NT2/D1 (cell line): Measurements from ENCODE around the gene DALRD3.

Experiments used
- DNase-seq: peaks from one replicate; pipeline ENCODE4 v3.0.0-alpha.2; 2011; ENCODE audit warnings: low read depth, low spot score
- H3K27me3 ChIP-seq: 2 replicates; pipeline ENCODE4 v1.6.0; 2011; ENCODE audit warnings: mild to moderate bottlenecking; ENCODE audit not compliant: insufficient read length, insufficient read depth
- H3K36me3 ChIP-seq: 2 replicates; pipeline ENCODE4 v1.6.1; 2011; ENCODE audit warnings: mild to moderate bottlenecking, low read length, mixed read lengths; ENCODE audit not compliant: insufficient read depth, insufficient read length
- H3K4me1 ChIP-seq: 2 replicates; pipeline ENCODE4 v1.5.1; 2011; ENCODE audit not compliant: insufficient read depth, insufficient read length
- H3K4me3 ChIP-seq: 2 replicates; pipeline ENCODE4 v1.5.1; 2011; ENCODE audit warnings: low read depth; ENCODE audit not compliant: insufficient read length
- H3K9ac ChIP-seq: 2 replicates; pipeline ENCODE4 v1.6.0; 2011; ENCODE audit warnings: low read depth; ENCODE audit not compliant: insufficient read length
- H3K9me3 ChIP-seq: 2 replicates; pipeline ENCODE4 v1.5.1; 2011; ENCODE audit warnings: mild to moderate bottlenecking, low read length; ENCODE audit not compliant: insufficient read depth
- SUZ12 ChIP-seq: IDR thresholded peaks from 2 replicates; pipeline ENCODE4 v1.6.1; 2011; ENCODE audit not compliant: insufficient read length, insufficient read depth; ENCODE audit errors: extremely low read depth
- YY1 ChIP-seq: IDR thresholded peaks from 2 replicates; pipeline ENCODE4 v1.6.1; 2011; ENCODE audit not compliant: insufficient read length, insufficient read depth
- ZNF274 ChIP-seq: IDR thresholded peaks from 2 replicates; pipeline ENCODE4 v1.6.1; 2011; ENCODE audit warnings: mild to moderate bottlenecking, low read depth, low read length

Gene DALRD3

DNA sequence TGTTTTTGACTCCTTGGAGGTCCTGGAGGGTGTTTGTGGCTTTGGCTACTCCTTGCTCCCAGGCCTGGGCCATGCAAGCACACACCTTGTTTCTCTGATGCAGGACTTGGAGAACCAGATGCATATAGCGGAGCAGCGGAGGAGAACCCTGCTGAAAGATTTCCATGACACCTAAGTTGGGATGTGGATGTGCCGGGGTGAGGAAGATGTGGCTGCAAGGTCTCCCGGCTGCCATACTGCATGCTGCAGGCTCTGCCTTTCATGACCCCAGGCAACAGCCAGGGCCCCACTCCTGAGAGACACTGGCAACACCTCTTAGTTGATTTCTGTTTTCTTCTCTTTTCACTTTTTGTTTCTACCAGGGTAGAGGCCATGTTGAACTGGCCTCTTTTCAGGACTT, 35.3 kb downstream of the DALRD3 start:
- no peaks in the 10 kb centered on the region for H3K9me3 ChIP-seq
- DNase-seq, result no peak
- TF ChIP-seq SUZ12 (no peak), YY1 (no peak), ZNF274 (no peak)
- peaks cover 2% of the 10 kb centered on the region for H3K4me1 ChIP-seq
- no peaks in the 10 kb centered on the region for H3K27me3 ChIP-seq
- peaks cover 75% of the 10 kb centered on the region for H3K36me3 ChIP-seq
- H3K4me3 ChIP-seq, result no peak overlapping the region
- H3K9ac ChIP-seq, result no peak overlapping the region

DNA sequence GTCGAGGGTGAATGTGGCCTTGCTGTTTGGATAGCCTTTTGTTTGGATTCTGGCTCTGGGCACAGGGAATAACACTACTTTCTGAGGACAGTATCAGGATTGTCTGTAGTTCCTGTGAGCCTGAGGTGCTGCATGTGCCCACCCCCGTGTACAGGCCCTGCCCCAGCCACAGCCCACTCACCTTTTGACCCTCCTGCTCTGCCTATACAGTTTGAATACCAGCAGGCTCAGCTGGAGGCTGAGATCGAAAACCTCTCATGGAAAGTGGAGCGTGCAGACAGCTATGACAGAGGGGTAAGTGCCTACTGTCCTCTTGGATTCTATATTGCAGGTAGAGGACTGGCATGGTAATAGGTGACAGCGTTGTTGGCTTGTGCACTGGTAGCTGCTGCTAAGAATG, 35.7 kb downstream of the DALRD3 start:
- no peak for TF ChIP-seq SUZ12
- no peak for TF ChIP-seq ZNF274
- TF ChIP-seq YY1, result no peak
- Histone ChIP-seq H3K4me1 (peaks cover 2% of the 10 kb centered on the region), H3K4me3 (no peak overlapping the region), H3K36me3 (peaks cover 79% of the 10 kb centered on the region), H3K27me3 (no peaks in the 10 kb centered on the region), H3K9ac (no peak overlapping the region), H3K9me3 (no peaks in the 10 kb centered on the region)
- no peak for DNase-seq

DNA sequence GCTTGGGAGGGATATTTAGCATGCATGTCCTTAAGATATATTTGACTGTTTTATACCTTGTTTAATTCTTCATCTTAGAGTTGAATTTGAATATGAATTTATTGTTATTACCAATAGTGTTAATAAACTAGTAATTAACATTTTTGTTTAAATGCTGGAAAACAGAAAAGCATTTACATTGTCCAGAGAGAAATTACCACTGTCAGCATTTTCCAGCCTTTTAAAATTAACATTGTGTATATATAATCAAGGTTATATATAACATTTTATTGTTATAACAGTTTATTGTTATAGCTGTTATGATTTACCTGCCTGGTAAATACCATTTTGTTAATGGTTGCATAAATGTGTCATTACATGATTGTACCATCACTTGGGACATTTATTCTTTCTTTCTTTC, 36.4 kb downstream of the DALRD3 start:
- Histone ChIP-seq H3K27me3 (no peaks in the 10 kb centered on the region), H3K9me3 (no peaks in the 10 kb centered on the region), H3K9ac (no peak overlapping the region), H3K4me3 (no peak overlapping the region), H3K36me3 (peaks cover 82% of the 10 kb centered on the region), H3K4me1 (peaks cover 2% of the 10 kb centered on the region)
- DNase-seq, result no peak
- TF ChIP-seq YY1 (no peak), SUZ12 (no peak), ZNF274 (no peak)

DNA sequence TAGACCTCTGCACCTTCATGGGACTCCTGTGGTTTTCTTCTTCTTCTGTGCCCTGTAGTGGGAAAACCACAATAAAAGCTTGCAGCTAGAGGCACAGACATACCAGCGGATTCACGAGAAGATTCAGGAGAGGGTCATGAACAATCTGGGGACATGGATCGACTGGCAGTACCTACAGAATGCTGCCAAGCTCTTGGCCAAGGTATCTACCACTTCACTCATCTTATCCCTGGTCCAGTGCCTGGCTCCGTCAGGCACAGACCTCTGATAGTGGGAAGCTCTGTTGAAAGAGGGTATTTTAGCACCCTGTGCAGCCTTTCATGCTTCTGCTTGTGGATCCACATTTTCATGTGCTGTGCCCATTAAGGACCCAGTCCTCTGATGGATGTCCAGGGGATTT, 38.1 kb downstream of the DALRD3 start:
- no peaks in the 10 kb centered on the region for H3K9me3 ChIP-seq
- no peak for DNase-seq
- H3K4me1 ChIP-seq, result peaks cover 2% of the 10 kb centered on the region
- H3K36me3 ChIP-seq, result peaks cover 85% of the 10 kb centered on the region
- no peak for TF ChIP-seq SUZ12
- TF ChIP-seq YY1, result no peak
- TF ChIP-seq ZNF274, result no peak
- no peaks in the 10 kb centered on the region for H3K27me3 ChIP-seq
- H3K4me3 ChIP-seq, result no peak overlapping the region
- H3K9ac ChIP-seq, result no peak overlapping the region

DNA sequence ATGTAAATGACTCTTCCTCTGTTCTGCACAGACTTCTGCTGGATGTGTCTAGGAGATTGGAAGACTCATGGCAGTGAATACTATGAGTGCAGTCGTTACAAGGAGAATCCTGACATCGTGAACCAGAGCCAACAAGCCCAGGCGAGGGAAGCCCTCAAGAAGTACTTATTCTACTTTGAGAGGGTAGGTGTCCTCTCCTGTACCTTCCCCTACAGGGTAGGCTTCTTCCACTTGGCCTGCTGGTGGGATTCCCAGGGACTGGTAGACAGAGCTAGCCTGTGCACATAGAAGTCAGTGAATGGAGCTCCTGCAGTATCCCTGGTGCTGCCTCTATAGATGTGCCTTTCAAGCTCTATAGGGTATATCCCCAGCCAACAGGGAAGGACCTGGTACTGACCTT, 38.9 kb downstream of the DALRD3 start:
- Histone ChIP-seq H3K27me3 (no peaks in the 10 kb centered on the region), H3K4me3 (no peak overlapping the region), H3K36me3 (peaks cover 85% of the 10 kb centered on the region), H3K9me3 (no peaks in the 10 kb centered on the region), H3K9ac (no peak overlapping the region), H3K4me1 (peaks cover 2% of the 10 kb centered on the region)
- no peak for TF ChIP-seq YY1
- no peak for TF ChIP-seq SUZ12
- TF ChIP-seq ZNF274, result no peak
- DNase-seq, result no peak

DNA sequence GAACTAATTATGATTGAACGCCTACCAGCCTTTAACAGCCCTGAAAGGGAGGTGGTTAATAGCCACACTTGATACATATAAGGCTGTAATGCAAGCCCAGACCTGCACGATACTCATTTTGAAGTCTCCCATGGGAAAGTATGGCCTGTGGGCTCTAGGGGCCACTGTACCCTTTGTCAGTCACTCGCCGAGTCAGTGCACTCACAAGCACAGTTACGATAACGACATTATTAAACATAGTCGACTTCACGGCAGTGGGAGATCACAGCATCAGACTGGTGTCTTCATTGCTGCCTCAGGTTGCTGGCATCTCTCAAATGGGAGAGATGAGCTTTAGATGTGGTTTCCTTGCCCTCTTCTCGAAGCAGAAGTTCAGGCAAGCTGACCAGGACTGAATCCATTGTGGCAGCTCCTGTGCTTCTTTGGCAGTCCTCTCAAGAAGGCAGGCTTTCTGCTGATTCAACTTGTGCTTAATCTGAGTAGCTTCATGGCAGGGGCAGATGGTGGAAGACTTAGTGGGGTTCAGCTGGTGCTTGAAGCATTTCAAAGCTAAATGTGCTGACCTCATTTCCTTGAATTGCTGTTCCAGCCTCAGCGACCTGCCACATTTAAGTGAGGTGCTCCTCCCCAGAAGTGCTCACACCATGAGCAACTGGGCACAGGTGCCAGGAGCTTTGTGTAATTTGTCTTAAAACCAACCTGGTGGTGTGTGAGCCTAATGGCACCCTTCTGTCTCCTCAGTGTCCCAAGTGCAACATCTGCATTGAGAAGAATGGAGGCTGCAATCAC, 44.1 kb downstream of the DALRD3 start:
- no peaks in the 10 kb centered on the region for H3K27me3 ChIP-seq
- no peak for DNase-seq

DNA sequence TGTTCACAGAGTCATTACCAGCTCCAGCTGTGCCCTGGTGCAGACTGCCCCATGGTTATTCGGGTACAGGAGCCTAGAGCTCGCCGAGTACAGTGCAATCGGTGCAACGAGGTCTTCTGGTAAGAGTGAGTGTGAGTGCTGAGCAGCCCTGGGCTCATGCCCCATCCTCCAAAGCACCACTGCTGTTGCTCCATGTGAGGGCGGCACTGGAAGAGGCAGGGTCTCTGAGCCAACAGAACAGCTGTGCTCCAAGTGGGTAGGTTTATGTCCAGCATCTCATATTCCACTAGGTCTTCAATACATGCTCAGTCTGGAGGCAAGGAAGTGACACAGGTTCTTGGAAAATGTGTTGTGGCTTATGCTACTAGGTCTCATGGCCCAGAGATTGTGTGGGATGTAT, 47.8 kb downstream of the DALRD3 start:
- Histone ChIP-seq H3K9ac (no peak overlapping the region), H3K36me3 (peaks cover 94% of the 10 kb centered on the region), H3K27me3 (no peaks in the 10 kb centered on the region), H3K4me3 (no peak overlapping the region), H3K9me3 (no peaks in the 10 kb centered on the region), H3K4me1 (peaks cover 3% of the 10 kb centered on the region)
- no peak for DNase-seq
- TF ChIP-seq SUZ12, result no peak
- TF ChIP-seq YY1, result no peak
- TF ChIP-seq ZNF274, result no peak

More for the DNA sequence above, 44.1 kb downstream of the DALRD3 start:
- Histone ChIP-seq H3K9ac (no peak overlapping the region), H3K36me3 (peaks cover 89% of the 10 kb centered on the region), H3K4me3 (no peak overlapping the region), H3K4me1 (no peaks in the 10 kb centered on the region), H3K9me3 (no peaks in the 10 kb centered on the region)
- no peak for TF ChIP-seq YY1
- TF ChIP-seq ZNF274, result no peak
- TF ChIP-seq SUZ12, result no peak
